ENCODE results near the gene DEFB115.
"Not testable (repeated sequence)": the region's sequence is repeated elsewhere in the genome, so short reads cannot be mapped to it uniquely, and the experiment has no call there.

DEFB115 gene, protein sequence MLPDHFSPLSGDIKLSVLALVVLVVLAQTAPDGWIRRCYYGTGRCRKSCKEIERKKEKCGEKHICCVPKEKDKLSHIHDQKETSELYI

DNA sequence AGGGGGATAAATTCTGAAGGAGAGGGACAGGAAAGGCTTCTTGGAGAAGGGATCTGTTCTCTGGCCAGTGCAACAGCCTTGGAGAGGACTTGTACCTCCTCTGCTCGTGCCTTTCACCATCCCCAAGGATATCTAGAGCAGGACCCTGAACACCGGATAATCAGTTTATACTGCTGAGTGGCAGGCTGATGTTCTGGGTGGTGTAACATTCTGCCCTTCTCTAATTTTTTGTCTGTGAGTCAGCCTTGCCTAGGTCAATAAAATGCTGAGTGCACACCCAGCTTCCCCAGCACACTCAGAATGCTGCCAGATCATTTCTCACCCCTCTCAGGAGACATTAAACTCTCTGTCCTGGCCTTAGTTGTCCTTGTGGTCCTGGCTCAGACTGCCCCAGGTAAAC lies at the start of gene DEFB115:
Gene DEFB115, plus strand, starts transcription at position 301 of the 400 bp plus-strand sequence. Its CDS starts 0 bp downstream, at position 301.
- no peak for DNase-seq (ENCODE audit: low read depth in 1 of 2, low spot score in 1 of 2)

DNA sequence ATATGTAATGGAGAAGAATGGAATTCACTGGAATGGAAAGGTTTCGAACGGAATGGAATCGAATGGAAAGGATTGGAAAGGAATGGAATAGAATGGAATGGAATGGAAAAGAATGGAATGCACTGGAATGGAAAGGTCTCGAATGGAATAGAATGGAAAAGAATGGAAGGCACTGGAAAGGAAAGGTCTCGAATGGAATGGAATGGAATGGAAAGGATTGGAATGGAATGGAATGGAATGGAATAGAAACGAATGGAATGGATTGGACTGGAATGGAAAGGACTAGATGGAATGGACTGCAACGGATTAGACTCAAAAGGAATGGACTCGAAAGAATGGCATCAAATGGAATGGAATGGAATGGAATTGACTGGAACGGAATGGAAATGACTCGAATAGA lies 20.5 kb upstream of the DEFB115 start:
- no peak for DNase-seq (ENCODE audit: low read depth in 1 of 2, low spot score in 1 of 2)

DNA sequence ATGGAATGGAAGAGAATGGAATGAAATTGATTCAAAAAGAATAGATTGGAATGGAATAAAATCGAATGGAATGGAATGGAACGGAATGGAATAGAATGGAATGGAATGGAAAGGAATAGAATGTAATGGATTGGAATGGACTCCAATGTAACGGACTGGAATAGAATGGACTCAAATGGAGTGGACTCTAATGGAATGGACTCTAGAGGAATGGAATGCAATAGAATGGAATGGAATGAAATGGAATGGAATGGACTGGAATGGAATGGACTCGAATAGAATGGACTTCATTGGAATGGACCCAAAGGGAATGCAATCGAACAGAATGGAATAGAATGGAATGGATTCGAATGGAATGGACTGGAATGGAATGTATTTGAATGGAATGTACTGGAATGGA lies 19.7 kb upstream of the DEFB115 start:
- DNase-seq (ENCODE audit: low read depth in 1 of 2, low spot score in 1 of 2), result no peak

DNA sequence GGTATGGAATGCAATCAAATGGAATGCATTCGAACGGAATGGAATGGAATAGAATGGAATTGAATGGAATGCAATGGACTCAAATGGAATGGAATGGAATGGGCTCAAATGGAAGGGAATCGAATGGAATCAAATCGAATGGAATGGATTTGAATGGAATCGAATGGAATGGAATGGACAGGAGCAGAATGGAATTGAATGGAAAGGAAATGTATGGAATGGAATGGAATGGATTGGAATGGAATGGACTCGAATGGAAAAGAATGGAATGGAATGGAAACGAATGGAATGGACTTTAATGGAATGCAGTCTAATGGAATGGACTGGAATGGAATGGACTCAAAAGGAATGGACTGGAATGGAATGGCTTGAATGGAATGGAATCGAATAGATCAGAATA lies 18.3 kb upstream of the DEFB115 start:
- DNase-seq (ENCODE audit: low read depth in 1 of 2, low spot score in 1 of 2), result no peak

DNA sequence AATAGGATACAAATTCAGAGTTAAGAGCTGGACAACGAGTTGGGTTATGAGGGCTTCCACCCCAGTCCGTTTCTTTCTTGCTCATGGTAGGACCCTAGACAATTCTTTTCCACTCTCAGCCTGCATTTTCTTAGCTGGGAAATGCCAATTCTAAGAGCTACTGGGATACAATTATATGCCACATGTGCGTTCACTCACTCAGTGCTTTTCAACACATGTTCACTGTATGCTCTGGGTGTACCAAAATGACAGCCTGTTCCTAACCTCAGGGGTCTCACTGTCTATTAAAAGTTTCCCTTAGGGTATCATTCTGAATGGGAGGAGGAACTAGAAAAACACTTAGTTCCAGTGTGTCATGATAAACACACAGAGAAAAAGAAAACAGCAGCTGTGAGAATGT lies 505 bp upstream of the DEFB115 start:
- DNase-seq (ENCODE audit: low read depth in 1 of 2, low spot score in 1 of 2), result no peak

DNA sequence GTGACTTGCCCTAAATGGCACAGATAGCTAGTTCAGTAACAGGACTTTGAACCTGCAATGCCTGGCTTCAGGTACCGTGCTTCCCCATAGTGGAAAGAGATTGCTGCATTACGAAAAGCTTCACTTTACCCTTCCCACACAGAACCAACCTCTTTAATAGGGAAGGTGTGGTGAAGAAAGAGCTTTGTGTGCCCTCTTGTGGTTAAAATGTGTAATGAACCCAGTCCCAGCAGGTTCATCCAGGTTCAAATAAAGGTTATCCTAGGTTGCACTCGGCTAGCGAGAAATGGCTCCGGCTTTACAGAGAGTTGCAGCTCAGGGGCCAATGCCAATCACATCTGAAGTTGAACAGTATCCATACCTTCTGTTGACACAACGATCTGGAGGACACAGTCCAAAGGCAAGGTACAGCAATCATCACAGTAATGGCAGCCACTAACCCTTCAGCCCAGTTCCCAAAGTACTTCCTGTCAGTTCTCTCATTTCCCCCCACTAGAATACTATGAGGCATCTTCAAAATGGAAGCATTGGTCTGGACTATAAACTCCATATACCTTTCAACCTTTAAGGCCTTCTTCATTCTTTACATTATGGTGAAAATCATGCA lies 3.0 kb downstream of the DEFB115 start:
- no peak for DNase-seq (ENCODE audit: low read depth in 1 of 2, low spot score in 1 of 2)

DNA sequence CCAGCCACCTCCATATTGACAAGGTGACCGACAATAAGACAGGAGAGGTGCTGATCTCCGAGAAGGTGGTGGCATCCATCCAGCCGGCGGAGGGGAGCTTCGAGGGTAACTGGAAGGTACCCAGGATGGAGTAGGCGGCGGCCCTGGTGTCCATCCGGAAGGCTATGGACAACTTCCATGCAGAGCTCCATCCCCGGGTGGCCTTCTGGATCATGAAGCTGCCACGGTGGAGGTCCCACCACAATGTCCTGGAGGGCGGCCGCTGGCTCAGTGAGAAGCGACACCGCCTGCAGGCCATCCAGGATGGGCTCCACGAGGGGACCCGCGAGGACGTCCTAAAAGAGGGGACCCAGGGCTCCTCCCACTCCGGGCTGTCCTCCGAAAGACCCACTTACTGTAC lies 17.0 kb downstream of the DEFB115 start:
- DNase-seq (ENCODE audit: low read depth in 1 of 2, low spot score in 1 of 2), result no peak

DNA sequence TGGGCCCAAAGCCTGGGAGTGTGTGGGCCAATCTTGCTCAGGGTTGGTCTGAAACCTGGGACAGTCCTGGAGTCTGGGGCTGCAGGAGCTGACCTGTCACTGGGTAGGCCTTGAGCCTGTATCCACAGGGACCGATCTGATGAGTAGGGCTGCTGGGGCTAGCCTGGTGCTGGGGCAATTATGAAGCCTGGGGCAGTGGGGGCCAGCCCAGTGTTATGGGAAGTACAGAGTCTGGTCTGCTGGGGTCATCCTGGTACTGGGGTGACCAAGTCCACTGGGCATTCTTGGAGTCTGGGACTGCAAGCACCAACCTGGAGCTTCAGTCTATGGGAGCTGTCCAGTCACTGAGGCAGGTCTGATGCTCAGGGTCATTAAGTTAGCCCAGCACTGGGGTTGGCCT lies 20.7 kb downstream of the DEFB115 start:
- no peak for DNase-seq (ENCODE audit: low read depth in 1 of 2, low spot score in 1 of 2)

DNA sequence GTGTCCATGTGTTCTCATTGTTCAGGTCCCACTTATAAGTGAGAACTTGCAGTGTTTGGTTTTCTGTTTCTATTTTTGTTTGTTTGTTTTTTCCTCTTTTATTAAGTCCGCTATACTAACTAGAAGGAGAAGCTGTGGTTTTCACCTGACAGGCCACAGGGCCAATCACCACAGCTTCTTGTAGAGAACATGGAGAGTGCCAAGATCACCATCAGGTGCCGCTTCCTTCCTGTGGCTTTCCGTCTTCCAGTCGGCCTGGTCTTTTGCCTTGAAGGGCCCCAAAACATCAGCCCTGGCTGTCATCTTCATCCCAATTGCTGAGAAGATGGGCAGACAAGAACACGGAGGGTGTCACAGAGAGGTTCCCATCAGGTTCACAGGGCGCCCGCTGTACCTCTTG lies 27.5 kb downstream of the DEFB115 start:
- not testable (repeated sequence) for DNase-seq (ENCODE audit: low read depth in 1 of 2, low spot score in 1 of 2)

DNA sequence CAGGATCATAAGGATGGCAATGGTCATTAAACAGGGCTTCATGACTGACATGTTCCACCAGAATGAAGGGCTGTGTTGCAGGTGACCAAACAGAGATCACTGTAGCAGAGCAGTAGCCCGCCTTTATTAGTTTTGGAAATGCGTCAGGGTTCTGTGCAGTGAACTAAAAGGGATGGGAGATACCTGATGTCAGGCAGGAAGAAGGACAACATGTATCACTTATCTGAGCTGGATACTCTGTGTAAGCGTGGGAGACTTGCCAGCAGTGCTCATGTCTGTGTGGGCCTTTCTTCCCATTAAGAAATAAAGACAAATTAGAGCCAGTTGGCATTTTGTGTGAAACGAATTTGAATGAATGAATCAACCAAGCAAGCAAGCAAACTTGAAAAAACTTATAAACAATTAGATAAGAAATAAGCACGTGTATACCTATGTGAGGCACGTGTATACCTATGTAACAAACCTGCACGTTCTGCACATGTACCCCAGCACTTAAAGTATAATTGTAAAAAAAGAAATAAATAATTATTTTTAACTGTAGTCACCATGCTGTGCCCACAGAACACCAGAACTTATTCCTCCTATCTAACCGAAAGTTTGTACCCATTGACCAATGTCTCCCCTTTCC lies 51.2 kb downstream of the DEFB115 start, which contains the start of gene DEFB116:
Gene DEFB116, minus strand, starts transcription at position 51 of the 628 bp plus-strand sequence. Its CDS starts 0 bp downstream, at position 51.
- no peak for DNase-seq (ENCODE audit: low read depth in 1 of 2, low spot score in 1 of 2)
